Measurements from ENCODE around the gene DHRS9. TPM values are rescaled to one million over a fixed set of nuclear protein-coding genes. Genes with fewer than 3 reads are reported as not detected.
"Not testable (repeated sequence)": the region's sequence is repeated elsewhere in the genome, so short reads cannot be mapped to it uniquely, and the experiment has no call there.

Gene DHRS9
- polyA plus RNA-seq, 6 donors from 2014 or later = 1.3 to 2.0 TPM; not detected in 4

DNA sequence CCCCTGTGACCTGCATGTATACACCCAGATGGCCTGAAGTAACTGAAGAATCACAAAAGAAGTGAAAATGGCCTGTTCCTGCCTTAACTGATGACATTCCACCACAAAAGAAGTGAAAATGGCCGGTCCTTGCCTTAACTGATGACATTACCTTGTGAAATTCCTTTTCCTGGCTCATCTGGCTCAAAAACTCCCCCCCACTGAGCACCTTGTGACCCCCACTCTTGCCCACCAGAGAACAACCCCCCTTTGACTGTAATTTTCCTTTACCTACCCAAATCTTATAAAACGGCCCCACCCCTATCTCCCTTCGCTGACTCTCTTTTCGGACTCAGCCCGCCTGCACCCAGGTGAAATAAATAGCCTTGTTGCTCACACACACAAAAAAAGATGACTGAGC, 67.1 kb downstream of the DHRS9 start:
- not testable (repeated sequence) for H3K9me3 Mint-ChIP-seq; H3K4me1 Mint-ChIP-seq; DNase-seq; H3K36me3 Mint-ChIP-seq; H3K27ac Mint-ChIP-seq; H3K27me3 Mint-ChIP-seq; ATAC-seq (ENCODE audit: low read depth in 2 of 2); H3K4me3 Mint-ChIP-seq

DNA sequence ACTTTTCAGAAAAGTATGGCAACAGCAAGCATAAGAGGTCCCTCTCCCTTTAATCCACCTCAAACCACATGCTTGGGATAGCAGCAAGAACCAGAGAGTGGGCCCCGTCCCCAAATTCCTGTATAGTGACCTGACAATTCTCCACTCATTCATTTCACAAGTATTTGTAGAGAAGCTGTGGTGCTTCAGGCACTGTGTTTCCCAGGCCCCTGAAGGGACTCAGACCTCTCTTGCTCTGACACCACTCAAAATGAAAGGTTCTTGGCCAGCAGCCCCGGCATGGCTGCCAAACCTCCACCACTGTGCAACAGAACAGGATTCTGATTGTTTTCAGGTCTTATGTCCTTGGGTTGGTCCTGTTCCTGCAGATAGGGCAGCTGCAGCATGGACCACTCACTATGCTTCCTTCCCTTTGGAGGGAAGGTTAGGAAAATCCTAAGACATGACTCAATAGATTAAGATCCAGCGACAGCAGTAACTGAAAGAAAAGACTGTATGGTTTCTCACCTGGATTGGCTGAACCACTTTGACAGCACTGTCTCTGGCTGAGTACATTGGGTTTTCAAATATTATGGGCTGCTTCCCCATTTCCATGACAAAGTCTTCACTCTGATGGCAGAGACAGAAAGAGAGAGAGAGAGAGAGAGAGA, 67.6 kb downstream of the DHRS9 start:
- no peaks in the 10 kb centered on the region for H3K27me3 Mint-ChIP-seq
- ATAC-seq (ENCODE audit: low read depth in 2 of 2) (no peak), DNase-seq (no peak)
- no peak overlapping the region for H3K4me3 Mint-ChIP-seq
- H3K36me3 Mint-ChIP-seq = no peaks in the 10 kb centered on the region
- no peak overlapping the region for H3K27ac Mint-ChIP-seq
- no peaks in the 10 kb centered on the region for H3K9me3 Mint-ChIP-seq
- H3K4me1 Mint-ChIP-seq = no peaks in the 10 kb centered on the region

DNA sequence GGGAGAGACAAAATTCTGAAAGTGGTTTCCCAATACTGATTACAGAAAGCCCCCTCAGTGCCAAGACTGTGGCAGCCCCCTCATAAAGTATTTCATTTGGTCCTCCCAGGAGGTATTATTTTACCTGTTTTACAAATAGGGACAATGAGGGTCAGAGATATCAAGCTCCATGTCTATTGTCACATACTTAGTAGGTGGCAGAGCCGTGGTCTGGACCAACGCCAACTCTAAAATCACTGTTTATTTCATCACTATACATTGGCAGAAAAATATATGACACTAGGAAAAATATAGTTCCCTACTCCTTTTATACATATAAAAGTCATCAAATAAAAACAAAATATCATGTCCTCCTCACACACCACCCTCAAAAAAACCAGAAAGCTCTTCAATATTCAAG, 68.6 kb downstream of the DHRS9 start:
- H3K27me3 Mint-ChIP-seq = no peaks in the 10 kb centered on the region
- no peak overlapping the region for H3K4me3 Mint-ChIP-seq
- ATAC-seq (ENCODE audit: low read depth in 2 of 2) (no peak), DNase-seq (no peak)
- no peaks in the 10 kb centered on the region for H3K36me3 Mint-ChIP-seq
- H3K4me1 Mint-ChIP-seq = peaks cover 0 to 2% (median 0%) of the 10 kb centered on the region in 3 donors
- H3K27ac Mint-ChIP-seq = peak overlapping the region in 1 of 6 donors; percentile 23
- H3K9me3 Mint-ChIP-seq = no peaks in the 10 kb centered on the region

DNA sequence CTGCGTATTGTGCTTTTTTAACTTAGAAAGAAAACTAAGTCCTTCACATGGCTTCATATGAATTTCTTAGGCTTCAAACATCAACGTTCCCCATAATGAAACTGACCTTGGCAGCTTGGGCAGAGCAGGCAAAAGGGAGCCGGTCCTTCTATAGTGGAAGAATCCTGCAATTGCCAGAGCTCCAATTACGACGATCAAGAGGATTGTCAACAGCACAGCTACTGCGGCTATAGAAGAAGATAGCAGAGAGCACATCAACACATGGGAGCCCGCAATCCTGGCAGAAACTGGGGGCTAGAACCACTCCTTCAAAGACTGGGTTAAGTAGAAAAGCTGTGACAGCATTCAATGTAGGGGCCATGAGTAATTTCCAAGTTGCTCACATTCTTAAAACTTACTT, 69.8 kb downstream of the DHRS9 start:
- no peaks in the 10 kb centered on the region for H3K9me3 Mint-ChIP-seq
- H3K27ac Mint-ChIP-seq = peak overlapping the region in 1 of 6 donors; percentile 27
- H3K4me3 Mint-ChIP-seq = no peak overlapping the region
- H3K27me3 Mint-ChIP-seq = no peaks in the 10 kb centered on the region
- H3K4me1 Mint-ChIP-seq = peaks cover 0 to 2% (median 0%) of the 10 kb centered on the region in 3 donors
- DNase-seq (no peak), ATAC-seq (ENCODE audit: low read depth in 2 of 2) (no peak)
- H3K36me3 Mint-ChIP-seq = no peaks in the 10 kb centered on the region

DNA sequence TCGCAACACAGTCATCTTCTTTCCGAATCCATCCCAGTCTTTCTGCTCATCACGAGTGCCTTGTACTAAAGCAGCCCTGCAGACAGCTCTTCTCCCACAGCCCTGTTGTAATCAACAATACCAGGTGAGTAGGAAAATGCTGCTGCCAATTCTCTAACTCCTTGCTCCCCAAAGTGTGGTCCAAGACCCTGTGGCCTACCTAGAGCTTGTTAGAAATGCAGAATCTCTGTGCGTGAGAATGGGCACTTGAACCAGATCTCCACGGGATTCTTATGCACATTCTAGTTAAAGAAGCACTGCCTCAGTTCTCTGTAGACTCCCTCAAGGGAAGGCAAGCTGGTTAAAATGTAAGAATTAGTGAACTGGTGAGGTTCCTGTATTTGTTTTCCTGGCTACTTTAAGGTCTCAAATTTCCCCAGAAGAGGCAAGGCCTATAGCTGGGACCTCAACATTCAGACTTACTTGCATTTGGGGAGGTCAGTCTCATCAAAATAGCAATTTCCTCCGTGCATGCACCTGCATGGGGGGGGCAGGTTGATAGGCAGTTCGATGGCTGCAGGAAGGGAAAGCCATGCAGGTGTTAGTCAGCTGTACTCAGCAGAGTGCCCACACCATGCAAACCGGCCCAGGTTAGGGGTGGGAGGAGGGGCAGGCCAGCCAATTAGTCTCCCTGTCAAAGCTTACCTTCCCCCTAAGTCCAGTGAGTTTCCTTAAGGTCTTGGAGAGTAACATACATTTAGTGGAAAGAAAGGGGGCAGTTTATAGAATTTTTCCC, 70.8 kb downstream of the DHRS9 start:
- Mint-ChIP-seq H3K36me3 (no peaks in the 10 kb centered on the region), H3K9me3 (no peaks in the 10 kb centered on the region), H3K27ac (no peak overlapping the region), H3K4me1 (peaks cover 0 to 2% (median 0%) of the 10 kb centered on the region in 3 donors), H3K27me3 (no peaks in the 10 kb centered on the region), H3K4me3 (no peak overlapping the region)
- ATAC-seq (ENCODE audit: low read depth in 2 of 2) (no peak), DNase-seq (no peak)

DNA sequence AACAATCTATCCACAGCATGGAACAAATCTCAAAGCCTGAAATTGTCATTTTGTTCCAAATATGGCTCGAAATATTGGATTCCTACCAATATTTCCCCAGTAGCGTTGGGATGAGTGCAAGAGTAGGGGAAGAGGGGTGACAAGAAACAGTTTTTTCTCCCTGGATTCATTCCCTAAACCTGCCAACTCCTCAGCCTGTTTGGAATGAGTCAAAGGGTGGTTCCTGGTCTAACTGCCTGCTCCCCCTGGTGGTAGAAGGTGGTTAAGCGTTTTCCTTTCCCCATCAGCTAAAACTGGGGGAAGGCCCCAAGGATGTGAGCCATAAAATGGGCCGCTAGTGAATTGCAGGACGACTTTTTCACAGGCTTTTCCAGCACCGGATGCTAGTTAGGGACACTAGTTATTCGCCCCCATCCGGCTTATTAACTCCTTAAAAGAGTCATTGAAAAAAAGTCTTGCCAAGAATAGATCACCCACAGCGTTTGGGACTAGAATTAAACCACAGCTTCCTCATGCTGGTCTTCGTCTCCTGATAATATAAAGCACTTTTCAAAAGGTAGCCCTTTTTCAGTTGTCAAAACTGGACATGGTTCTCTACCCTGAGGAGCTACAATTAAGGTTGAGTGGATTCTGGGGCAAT, 72.5 kb downstream of the DHRS9 start:
- no peaks in the 10 kb centered on the region for H3K27me3 Mint-ChIP-seq
- no peak overlapping the region for H3K4me3 Mint-ChIP-seq
- no peaks in the 10 kb centered on the region for H3K9me3 Mint-ChIP-seq
- ATAC-seq (ENCODE audit: low read depth in 2 of 2) (no peak), DNase-seq (peak; percentile 33)
- H3K27ac Mint-ChIP-seq = no peak overlapping the region
- no peaks in the 10 kb centered on the region for H3K36me3 Mint-ChIP-seq
- peaks cover 0 to 2% (median 0%) of the 10 kb centered on the region in 3 donors for H3K4me1 Mint-ChIP-seq

DNA sequence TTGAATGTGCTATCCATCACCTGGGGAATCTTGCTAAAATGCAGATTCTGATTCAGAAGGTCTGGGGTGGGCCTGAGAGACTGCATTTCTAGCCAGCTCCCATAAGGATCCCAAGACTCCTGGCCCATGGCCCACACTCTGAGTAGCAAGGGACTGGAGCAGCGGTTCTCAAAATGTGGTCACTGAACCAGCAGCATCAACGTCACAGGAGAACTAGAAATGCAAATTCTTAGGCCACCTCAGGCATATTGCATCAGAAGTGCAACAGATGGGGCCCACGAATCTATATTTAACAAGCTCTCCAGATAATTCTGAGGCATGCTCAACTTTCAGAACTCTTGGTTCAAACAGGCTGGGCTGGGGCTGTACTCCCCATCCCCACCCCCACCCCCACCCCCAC, 74.6 kb downstream of the DHRS9 start:
- no peak overlapping the region for H3K27ac Mint-ChIP-seq
- H3K27me3 Mint-ChIP-seq = no peaks in the 10 kb centered on the region
- no peak overlapping the region for H3K4me3 Mint-ChIP-seq
- DNase-seq (no peak), ATAC-seq (ENCODE audit: low read depth in 2 of 2) (no peak)
- H3K4me1 Mint-ChIP-seq = peaks cover 0 to 2% (median 0%) of the 10 kb centered on the region in 3 donors
- H3K9me3 Mint-ChIP-seq = peaks cover 0 to 2% (median 0%) of the 10 kb centered on the region in 7 donors
- H3K36me3 Mint-ChIP-seq = no peaks in the 10 kb centered on the region

Other genes with a start within 250 kb of the DHRS9 start
- gene SPC25, start 179.1 kb upstream of the DHRS9 start, polyA plus RNA-seq (ENCODE audit: low read depth in 6 of 6) = not detected
- not detected for gene G6PC2, start 168.3 kb upstream of the DHRS9 start, polyA plus RNA-seq (ENCODE audit: low read depth in 6 of 6)
- under 1 TPM in 1 of 6 donors, not detected in 5; 0.04 TPM for gene ABCB11, start 38.2 kb upstream of the DHRS9 start, polyA plus RNA-seq (ENCODE audit: low read depth in 6 of 6)